Measurements from ENCODE around the gene PRUNE1.

PRUNE1 gene

DNA sequence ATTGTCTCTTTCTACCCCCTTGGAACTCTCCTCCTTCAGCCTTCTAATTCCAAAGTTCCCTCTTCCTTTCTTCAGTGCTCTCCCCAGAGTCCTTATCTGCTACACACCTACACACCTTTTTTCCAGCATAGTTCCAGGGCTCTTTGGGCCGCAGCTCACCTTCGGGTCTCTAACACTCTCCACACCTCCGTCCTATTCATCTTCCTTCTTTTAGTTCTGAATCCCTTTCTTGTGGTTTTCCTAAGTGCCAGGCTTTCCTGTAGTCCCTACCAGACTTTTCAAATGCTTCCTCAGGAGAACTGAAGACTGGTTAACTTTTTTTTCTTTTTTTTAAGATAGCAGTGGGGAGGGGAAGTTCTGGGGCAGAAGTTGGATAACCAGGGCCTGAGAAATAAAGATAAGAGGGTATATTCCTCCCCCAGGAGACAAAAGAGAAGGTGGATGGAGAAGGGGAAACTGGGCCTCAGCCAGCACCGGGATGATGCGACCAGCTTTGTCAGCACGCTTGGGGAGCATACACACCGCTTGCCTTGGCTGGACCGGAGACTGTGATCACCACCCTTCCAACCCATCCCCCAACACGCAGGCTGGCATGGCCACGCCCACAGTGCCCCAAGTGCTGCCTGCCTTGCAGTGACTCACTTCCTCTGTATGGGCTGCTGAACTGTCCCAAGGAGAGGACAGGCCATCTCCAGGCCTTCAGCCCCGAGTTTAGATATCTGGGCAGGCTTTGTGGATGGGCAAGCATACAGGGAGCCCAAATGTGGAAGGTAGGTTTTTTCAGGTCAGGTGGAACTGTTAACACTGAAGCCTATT is 31.2 kb upstream of the PRUNE1 start:
- DNase-seq (ENCODE audit: low read depth in 3 of 3, low spot score in 1 of 3) = peak; percentile 40 to 45 (median 43)

DNA sequence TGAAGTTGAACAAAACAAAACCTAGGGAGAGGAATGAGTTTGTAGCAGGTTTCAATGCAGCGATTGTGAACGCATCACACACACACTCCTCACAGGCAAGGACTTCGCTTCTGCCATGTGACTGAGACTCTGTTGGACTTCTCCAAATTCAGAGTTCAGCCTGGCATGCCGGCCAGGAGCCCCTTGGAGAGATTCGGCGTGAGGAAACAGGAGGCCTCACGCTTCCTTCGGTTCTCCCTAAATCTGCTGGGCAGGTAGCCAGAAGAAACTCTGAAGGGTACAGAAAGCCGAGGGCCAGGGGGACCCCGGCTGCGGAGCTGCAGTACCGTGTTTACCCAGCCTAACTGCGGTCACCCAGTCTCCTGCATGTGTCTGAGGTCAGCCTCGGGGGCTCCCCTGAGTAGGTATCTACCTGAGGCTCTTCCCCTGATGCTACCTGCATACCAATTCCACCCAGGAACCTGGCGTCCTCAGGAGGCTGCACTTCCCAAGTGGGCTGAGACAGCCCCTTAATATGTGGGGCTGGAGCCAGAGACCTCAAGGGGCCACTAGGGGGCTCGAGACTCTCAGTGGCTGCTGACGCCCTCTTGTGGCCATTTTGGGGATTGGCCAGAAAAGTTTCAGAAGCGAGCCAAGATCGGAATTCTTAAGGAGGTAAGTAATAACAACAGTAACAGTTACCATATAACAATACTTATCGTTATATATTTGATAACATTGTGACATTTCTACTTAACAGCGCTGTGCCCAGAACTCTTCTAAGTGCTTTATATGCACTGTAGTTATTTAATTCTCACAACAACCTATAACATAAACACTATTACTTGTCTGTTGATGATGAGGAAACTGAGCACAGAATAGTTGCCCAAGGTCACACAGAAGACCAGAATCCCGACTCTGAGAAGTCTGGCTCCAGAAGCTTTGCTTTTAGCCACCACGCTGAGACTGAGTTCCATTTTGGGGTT is 28.9 kb upstream of the PRUNE1 start:
- peak; percentile 71 to 81 (median 80) for DNase-seq (ENCODE audit: low read depth in 3 of 3, low spot score in 1 of 3)

DNA sequence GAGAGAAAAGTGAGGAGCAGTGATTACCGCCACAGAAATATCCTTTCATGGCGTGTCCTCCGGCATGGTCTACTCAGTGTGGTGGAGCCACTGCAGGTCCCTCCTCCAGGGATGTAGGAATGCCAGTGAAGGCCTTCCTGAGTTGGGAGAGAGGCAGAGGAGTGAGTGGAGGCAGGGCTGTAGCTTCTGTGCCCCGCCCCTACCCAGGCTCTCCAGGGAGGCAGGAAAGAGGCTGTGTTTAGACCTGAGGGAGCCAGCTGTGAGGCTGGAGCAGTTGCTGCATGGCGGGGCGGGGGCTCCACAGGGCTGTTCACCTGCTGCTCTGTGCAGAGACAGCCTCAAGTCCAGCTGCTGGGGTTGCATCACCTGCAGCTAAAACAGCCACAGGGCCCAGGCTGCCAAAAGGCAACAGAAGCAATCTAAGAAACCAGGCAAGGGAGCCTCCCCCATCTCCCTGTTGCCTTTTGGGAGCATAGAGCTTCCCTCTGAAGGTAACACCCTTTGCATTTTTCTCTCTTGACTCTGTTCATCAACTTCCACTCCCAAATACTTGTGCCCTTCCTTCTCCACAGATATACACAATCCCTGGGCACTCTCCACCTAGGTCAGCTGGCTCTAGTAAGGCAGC is 27.0 kb upstream of the PRUNE1 start:
- no peak for DNase-seq (ENCODE audit: low read depth in 3 of 3, low spot score in 1 of 3)

DNA sequence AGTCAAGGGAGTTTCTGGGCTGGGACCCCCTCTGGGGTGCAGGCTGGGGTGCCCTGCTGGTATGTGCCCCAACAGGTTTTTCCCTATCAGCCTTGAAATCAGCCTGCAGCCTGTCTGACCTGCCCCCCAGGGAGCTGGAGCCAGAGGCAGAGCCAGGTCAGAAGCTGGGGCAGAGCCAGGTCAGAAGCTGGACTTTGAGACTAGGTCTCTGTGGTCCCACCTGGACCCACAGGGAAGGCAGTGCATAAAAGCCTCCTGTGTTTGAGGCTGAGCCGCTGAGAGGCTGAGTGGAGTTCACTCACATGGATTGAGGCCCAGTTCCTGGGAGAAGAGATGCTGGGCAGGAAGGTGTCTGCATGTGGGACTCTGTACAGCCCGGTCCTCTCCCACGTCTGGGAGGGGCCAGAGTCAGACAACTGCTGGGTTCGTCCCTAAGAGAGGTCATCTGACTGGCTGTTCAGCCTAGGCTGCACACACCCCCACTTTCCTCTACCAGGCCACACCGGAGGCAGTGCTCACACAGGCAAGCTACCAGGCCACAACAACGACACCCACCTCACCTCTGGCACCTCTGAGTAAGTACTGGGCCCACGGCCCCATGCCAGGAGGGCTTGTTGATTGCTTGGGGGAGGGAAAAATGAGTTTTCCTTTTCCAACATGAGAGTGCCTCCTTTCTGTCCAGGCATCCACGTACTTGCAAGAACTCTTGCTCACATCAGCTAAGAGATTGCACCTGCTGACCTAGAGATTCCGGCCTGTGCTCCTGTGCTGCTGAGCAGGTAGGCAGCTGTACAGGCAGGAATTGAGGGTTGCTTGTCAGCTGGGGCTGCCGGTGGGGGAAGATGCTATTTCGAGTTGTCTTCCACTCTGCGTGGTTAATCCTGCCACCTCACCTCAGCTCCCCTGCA is 26.2 kb upstream of the PRUNE1 start, which contains the start of gene ANXA9:
Gene ANXA9, plus strand, starts transcription at position 488 of the 908 bp plus-strand sequence. CDS start 814 bp downstream, outside the sequence.
- DNase-seq (ENCODE audit: low read depth in 3 of 3, low spot score in 1 of 3) = no peak

DNA sequence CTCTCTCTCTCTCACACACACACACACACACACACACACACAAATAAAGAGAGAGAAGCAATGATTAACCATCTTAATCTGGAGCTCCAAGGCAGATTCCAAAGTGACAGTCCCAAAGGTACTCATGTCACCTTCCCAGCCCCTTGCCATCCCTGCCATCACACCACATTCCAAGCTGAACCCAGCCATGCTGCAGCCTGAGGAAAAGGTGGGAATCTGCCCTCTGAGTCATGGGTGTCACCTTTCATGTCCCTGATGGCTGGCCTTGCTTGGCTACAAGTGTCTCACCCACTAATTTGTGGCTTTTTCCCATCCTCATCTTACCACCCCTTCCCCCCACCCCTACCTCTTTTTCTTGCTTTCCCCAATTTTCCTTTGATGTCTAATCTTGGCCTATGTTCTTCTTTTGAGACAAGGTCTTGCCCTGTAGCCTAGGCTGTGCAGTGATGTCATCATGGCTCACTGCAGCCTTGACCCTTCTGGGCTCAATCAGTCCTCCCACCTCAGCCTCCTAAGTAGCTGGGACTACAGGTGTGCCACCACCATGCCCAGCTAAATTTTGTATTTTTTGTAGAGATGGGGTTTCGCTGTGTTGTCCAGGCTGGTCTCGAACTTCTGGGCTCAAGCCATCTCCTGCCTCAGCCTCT is 22.9 kb upstream of the PRUNE1 start:
- DNase-seq (ENCODE audit: low read depth in 3 of 3, low spot score in 1 of 3) = no peak

DNA sequence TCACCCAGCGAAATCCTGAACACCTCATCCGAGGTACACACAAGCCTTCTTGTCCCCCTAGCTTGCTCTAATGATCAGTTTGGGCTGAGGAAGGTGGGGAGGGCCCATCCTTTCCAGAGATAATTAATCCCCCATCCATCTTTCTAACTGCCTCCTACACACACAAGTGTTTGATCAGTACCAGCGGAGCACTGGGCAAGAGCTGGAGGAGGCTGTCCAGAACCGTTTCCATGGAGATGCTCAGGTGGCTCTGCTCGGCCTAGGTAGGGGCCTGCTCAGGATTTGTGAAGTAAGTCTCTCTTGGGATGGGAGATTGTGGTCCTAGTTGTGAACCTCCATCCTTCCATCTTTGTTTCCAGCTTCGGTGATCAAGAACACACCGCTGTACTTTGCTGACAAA is 20.3 kb upstream of the PRUNE1 start:
- no peak for DNase-seq (ENCODE audit: low read depth in 3 of 3, low spot score in 1 of 3)

DNA sequence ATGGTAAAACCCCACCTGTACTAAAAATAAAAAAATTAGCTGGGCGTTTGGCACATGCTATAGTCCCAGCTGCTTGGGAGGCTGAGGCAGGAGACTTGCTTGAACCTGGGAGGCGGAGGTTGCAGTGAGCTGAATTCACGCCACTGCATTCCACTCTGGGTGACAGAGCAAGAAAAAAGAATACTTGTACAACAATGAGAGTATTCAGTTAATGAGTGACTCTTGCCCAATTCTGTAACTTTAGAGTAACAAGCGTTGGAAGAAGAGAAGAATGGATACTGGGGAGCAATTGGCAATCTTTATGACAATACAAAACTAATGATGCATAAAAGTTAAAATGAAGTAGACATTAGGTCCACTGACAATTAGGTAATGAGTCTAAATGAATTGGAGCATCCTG is 15.6 kb upstream of the PRUNE1 start:
- no peak for DNase-seq (ENCODE audit: low read depth in 3 of 3, low spot score in 1 of 3)

DNA sequence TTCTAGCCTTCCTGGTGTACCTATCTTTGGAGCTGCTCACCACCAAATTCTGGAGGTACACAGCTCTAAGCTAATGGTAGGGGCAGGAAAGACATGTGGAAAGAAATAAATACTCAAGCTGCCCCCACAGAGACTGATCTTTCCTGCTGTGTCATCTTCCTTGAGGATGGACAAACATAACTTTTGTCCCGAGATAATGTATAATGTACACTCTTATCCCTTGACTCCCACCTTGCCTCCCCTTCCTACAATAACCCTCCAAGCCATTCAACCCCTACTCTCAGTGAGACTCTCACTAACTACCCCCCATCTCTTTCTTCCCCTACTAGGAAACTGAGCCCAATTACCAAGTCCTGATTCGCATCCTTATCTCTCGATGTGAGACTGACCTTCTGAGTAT is 14.0 kb upstream of the PRUNE1 start:
- no peak for DNase-seq (ENCODE audit: low read depth in 3 of 3, low spot score in 1 of 3)

DNA sequence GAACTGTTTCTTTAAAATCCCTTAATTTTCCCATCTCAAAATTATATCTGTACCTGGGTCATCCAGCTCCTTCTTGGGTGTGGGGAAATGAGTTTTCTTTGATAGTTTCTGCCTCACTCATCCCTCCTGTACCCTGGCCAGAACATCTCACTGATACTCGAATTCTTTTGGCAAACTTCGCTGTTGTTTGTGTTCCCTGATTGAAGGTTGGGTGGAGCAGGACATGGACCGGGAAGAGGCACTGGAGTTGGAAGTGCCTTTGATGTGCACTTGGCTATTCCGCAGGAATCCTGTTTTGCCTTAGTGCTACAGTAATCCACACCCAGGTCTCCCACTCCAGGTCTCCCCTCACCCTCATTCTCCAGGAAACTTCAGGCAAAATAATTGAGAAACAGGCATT is 12.8 kb upstream of the PRUNE1 start:
- no peak for DNase-seq (ENCODE audit: low read depth in 3 of 3, low spot score in 1 of 3)

DNA sequence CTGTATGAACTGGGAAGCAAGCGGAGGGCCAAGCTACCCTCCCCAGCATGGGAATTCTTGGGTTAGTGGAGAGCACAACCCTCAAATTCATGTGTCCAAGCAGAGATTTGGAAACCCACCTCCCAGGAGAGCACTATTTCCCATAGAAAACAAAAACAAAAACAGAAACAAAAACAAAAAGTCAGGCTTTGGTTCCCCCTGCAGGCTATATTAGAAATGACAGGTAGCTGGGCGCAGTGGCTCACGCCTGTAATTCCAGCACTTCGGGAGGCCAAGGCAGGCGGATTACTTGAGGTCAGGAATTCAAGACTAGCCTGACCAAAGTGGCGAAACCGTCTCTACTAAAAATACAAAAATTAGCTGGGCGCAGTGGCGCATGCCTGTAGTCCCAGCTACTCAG is 12.4 kb upstream of the PRUNE1 start:
- no peak for DNase-seq (ENCODE audit: low read depth in 3 of 3, low spot score in 1 of 3)

DNA sequence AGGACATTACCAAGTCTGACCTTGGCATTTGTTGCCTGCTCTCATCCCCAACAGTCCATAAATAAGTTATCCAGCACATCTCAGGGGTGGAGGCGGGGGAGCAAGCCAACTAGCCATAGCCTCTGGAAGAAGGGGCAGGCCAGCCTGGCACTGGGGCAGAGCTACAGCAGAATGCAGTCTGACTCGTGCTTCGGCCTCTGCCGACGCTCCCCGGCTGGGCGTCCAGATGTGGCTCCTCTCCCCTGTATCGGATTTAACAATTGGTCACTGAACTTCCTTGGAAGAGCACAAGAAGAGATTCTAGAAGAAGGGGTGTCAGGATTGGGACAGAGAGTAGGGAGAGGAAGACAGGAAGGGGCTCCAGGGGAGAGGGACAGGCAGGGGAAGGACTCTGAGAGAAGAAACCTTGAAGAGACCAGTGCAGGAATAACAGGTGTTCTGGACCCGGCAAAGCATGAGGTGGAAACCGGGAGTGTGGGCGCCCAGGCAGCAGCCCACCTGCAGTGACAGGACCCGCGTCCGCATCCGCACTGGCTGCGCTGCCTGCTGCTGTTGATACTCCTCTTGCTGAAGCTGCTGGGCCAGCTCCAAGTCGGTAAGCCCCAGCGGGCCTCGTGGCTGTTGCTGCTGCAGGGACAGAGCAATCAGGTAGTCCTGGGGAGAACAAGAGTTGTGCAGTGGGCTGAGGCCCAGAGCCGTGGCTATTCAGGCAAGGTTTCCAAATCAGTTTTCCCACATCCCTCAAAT is 10.9 kb upstream of the PRUNE1 start:
- no peak for DNase-seq (ENCODE audit: low read depth in 3 of 3, low spot score in 1 of 3)

DNA sequence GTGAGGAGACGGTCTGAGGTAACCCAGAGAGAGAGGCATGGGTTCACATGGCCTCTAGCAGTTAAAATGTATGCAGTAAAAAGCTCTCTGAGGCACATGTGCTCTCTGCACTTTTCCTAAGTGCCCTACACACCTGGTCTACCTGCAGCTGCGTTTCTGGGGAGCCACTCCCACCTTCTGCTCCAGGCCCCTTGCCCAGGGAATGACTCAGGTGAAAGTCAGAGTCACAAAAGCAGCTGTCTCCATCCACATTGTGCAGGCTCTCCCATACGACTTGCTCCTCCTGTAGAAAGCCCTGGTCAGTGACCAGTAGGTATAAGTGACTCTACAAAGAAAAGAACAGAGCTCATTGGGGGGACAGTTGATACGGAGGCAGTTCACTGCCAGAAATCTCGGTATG is 10.3 kb upstream of the PRUNE1 start:
- no peak for DNase-seq (ENCODE audit: low read depth in 3 of 3, low spot score in 1 of 3)

DNA sequence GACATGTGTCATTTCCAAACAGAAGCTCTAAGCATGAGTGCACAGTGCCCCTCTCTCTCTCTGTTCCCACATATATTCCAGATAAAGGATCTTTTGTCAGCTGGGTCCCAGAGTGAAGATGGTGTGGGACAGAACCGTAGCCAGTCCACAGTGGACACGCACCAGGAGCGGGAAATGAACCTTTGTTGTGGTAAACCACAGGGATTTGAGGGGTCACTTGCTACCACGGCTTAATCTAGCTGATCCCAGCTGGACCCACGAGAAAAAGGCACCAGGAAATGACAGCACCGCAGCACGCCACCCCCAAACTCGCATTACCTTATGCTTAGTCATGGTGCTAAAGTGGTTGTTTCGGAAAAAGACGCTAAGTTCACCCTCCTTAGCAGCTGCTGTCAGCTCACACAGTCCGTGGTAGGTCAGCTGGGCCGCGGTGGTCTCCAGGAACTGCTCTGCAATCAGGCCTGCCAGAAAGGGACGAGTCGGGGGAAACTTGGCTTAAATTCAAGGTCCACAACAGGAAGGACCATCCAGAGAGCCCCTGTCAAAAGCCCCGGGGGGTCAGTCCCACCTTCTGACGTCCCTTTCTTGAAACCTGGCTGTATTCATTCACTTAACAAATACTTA is 9.1 kb upstream of the PRUNE1 start:
- no peak for DNase-seq (ENCODE audit: low read depth in 3 of 3, low spot score in 1 of 3)

DNA sequence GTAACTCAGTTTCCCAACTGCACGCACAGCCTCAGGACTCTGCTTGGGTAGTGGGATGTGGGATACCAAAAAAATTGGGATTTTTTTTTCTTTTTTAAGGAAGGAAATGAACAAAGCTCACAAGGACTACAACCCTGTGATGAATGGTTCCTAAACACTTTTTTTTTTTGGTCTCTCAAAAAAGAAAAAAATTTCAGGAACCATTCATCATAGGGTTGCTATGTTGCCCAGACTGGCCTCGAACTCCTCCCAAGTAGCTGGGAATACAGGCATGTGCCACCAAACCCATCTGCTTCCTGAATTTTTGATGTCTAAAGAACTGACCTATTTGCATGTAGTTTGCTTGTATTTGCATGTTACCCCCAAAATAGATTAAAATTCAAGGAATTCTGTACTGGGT is 8.3 kb upstream of the PRUNE1 start:
- no peak for DNase-seq (ENCODE audit: low read depth in 3 of 3, low spot score in 1 of 3)

DNA sequence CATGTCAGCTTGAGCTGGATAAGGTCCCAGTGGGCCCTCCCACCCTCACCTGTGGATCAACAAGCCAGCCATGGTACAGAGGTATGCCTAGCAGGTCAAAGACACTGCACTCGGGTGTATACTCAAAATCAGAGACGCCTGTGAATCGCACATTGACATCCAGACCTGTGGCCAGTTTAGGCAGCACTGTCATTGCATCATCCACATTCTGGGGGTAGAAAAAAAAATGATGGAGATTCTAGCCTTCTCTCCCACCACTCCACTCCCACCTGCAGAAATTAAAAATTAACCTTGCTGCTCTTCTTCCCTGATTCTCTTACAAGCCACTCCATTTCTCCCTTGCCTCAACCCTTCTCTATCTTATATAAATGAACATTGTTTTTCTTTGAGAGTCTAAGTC is 7.8 kb upstream of the PRUNE1 start:
- DNase-seq (ENCODE audit: low read depth in 3 of 3, low spot score in 1 of 3) = no peak

DNA sequence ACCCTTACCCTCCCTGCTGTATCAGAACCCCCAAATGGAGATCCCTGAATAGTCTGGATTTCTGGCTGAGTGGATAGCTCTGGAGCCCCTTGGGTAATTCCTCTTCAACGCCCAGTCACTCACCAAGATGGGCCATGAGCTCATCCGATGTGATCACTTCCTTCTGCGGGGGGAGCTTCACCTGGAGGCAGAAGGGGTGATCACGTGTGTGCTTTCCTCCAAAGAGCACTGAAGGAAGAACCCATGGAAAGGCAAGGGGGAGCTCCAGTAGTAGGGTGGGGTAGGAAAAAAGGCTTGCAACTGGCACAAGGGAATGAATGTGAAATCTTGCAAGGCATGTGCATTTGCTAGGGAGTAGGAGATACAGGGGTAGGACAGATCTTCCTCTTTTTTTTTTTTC is 6.6 kb upstream of the PRUNE1 start:
- no peak for DNase-seq (ENCODE audit: low read depth in 3 of 3, low spot score in 1 of 3)

DNA sequence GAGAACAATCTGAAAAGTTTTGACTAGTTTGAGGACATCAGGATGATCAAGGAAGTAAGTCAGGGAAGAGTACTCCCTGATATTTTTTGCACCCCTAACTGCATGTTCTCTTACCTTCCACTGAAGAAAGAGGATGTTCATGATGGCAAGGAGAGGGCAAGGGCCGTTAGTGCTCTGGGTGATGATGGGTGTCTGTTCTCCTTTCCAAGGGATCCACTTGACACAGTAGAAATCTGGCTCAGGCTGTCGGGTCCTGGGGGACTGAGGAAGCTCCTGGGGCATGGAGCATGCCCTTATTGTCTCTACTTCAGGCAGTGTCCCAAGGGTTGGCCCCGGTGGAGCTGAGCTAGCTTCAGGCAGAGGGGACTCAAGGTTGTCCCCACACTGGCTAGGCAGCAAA is 6.2 kb upstream of the PRUNE1 start:
- no peak for DNase-seq (ENCODE audit: low read depth in 3 of 3, low spot score in 1 of 3)

DNA sequence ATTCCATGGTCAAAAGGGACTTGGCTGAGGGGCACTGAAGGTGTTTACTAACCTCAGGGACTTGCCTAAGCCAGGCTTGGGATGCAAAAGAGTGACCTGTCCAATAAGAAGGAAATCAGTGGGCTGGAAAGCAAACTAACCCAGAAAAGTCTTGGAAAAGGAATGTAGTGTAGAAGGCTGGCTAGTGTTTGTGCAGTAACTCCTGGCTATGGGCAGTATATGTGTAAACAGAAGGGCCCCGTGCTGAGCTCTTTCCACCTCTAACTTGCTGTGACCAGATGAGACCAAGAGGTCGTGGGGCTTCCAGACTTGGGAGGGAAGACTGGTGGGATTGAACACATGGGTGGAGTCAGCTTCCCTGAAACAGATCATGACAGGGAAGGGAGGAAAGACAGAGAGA is 5.6 kb upstream of the PRUNE1 start:
- DNase-seq (ENCODE audit: low read depth in 3 of 3, low spot score in 1 of 3) = no peak

DNA sequence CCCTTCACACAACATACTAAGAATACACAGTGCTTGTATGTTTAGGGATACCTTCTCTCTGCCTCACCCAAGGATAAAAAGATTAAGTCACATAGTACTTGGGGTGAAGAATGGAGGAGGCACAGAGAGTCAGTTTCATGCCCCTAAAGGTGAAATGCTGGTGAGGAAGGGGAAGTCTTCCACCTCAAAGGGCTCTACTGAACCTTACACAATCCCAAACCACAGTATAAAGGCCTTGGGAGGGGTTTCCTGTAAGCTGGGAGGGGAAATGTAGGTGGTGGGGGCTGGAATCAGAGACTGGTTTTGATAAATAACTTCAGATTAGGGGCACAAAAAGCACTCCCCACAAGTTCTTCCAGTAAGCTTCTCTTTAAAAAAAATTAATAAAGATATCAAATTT is 5.1 kb upstream of the PRUNE1 start:
- no peak for DNase-seq (ENCODE audit: low read depth in 3 of 3, low spot score in 1 of 3)

All from stimulated activated CD4-positive, alpha-beta T cell treated with anti-CD3 and anti-CD28 coated beads, TNF-alpha, amount 100 ng/mL, for 1 hour (primary cell).